ENCODE results near the gene SIMC1. TPM values are rescaled to one million over a fixed set of nuclear protein-coding genes. Genes with fewer than 3 reads are reported as not detected.
A peak's percentile ranks its signal among the peaks of the same experiment; 100 is the strongest.
"Not testable (repeated sequence)": the region's sequence is repeated elsewhere in the genome, so short reads cannot be mapped to it uniquely, and the experiment has no call there.

Gene SIMC1
- total RNA-seq, 1 donor from 2014 or later = 15.6 TPM

DNA sequence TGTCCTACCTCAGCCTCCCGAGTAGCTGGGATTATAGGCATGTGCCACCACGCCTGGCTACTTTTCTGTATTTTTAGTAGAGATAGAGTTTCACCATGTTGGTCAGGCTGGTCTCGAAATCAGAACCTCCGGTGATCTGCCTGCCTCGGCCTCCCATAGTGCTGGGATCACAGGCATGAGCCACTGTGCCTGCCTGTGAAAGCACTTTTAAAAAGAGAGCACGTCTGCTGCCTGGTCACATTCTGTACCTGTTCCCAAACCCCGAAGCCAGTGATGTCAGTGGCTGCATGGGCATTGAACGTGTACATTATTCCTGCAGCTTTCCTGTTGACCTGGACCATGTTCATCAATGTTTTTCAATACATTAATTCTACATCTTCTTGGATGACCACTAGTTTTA lies 35.1 kb upstream of the SIMC1 start:
- intact Hi-C loops (cut with DNase I) = no loop called here
- DNase-seq (ENCODE audit: low spot score) (no peak), ATAC-seq (no peak)

DNA sequence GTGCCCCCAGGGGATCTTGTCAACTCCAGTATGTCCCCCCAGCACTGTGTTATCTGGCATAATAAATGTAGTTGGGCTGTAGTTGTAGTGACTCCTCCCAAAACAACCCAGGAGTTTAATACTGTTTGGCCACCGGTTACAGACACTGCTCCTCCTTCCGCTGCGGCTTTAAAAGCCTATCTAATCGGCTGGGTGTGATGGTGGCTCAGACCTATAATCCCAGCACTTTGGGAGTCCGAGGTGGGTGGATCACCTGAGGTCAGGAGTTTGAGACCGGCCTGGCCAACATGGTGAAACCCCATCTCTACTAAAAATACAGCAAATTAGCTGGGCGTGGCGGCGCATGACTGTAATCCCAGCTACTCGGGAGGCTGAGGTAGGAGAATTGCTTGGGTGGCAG lies 34.7 kb upstream of the SIMC1 start:
- intact Hi-C loops (cut with DNase I); DNase-seq (ENCODE audit: low spot score); ATAC-seq: not testable (repeated sequence)

DNA sequence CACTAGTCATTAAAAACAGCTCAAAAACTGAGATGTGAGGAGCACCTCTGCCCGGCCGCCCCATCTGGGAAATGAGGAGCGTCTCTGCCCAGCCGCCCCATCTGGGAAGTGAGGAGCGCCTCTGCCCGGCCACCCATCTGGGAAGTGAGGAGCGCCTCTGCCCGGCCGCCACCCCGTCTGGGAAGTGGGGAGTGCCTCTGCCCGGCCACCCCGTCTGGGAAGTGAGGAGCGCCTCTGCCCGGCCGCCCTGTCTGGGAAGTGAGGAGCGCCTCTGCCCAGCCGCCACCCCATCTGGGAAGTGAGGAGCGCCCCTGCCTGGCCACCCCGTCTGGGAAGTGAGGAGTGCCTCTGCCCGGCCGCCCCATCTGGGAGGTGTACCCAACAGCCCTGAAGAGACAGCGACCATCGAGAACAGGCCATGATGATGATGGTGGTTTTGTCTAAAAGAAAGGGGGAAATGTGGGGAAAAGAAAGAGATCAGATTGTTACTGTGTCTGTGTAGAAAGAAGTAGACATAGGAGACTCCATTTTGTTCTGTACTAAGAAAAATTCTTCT lies 23.7 kb upstream of the SIMC1 start:
- intact Hi-C loops (cut with DNase I); ATAC-seq; DNase-seq (ENCODE audit: low spot score): not testable (repeated sequence)

DNA sequence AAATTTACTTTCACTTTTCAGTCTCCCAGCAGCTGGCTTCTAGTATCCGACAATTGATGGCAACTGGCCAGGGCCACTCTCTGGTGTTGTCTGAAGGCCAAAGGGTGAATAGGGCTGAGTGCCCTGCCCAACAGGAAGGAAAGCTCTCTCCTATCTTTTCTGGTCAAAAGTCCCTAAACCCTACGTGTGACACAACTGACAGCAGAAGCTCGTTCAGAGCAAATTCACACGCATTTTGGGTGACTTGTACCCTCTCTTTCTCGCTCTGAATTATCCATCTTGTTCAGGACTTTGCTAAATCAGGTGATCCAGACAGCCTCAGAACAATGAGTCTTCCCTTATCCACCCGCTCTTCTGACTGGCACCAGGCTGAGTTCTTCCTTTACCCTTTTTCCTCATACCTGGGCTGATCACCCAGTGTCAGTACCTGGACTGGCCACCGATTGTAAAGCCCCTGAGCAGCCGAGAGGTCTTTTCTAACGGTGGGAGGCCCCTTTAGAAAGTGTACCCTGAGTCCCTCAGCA lies 21.8 kb upstream of the SIMC1 start:
- ATAC-seq; DNase-seq (ENCODE audit: low spot score); intact Hi-C loops (cut with DNase I): not testable (repeated sequence)

DNA sequence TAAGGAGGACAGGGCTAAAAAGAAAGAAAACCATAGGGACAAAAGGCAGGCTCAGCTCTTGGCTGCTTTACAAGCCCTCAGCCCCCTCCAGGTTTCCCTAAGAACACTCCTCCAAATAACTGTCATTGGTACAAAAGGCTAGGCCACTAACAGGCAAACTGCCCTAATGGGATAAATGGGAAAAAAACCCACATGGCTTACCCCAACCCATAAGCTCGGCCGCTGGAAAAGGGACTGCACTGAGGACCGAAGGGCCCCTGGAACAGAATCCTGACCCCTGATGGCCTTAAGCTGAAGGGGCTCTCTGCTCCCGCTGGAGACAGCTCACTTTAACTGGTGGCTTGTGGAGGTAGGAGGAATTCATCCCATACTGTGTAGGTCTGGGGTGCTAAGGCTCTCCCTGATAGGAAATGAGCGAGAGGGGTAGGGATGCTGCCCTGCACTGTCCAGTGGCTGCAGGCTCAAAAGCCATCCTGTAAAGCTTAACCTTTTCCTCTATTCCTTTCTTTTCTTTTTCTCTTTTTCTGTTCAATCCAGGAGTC lies 21.0 kb upstream of the SIMC1 start:
- DNase-seq (ENCODE audit: low spot score); ATAC-seq; intact Hi-C loops (cut with DNase I): not testable (repeated sequence)

DNA sequence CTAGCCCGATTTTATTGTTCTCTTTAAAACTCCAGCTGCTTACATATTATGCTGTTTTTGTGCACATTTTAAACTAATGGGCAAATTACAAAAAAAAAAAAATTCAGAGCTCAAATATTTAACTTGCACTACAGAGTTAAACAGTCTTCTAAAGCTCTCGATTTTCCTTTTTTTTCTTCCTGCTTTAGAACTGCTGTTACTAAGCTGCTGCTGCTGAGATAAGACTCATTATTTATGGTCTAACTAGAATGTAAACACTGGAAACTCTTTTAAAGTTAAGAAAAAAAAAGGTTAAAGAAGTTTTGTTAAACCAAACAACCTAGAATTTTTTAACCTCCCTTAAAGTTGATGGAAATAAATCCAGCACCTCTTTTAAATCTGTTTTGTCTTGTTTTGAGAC lies 20.5 kb upstream of the SIMC1 start:
- ATAC-seq; DNase-seq (ENCODE audit: low spot score); intact Hi-C loops (cut with DNase I): not testable (repeated sequence)

DNA sequence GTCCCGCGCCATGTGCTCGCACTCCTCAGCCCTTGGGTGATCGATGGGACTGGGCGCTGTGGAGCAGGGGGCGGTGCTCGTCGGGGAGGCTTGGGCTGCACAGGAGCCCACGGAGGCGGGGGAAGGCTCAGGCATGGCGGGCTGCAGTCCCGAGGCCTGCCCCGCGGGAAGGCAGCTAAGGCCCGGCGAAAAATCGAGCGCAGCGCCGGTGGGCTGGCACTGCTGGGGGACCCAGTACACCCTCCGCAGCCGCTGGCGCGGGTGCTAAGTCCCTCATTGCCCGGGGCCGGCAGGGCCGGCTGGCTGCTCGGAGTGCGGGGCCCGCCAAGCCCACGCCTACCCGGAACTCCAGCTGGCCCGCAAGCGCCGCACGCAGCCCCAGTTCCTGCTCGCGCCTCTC lies 16.2 kb upstream of the SIMC1 start:
- intact Hi-C loops (cut with DNase I) = loop anchor here (10.0 kb wide), 1 partner anchor 683 kb away; no protein-coding TSS in a partner anchor
- ATAC-seq; DNase-seq (ENCODE audit: low spot score): not testable (repeated sequence)

DNA sequence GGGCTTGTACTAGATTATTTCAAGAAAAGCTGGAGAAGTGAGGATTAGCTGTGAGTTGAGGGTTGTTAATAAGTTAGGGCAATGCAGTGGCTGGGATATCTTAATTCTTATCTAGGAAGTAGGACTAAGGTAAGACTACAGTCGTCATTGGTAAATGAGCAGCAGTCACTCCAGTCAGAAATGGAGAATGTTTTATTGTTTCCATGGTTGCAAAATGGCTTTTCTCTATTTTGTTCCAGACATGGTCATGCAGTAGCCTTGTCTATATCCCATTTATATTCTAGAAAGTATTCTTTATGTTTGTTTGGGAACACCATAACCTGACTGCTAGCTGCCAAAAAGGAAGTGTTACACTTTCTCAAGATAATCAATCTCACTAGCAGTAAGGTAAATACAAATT lies 9.9 kb upstream of the SIMC1 start:
- not testable (repeated sequence) for ATAC-seq; DNase-seq (ENCODE audit: low spot score)
- intact Hi-C loops (cut with DNase I) = loop anchor here (10.0 kb wide), 1 partner anchor 676 kb away; no protein-coding TSS in a partner anchor

DNA sequence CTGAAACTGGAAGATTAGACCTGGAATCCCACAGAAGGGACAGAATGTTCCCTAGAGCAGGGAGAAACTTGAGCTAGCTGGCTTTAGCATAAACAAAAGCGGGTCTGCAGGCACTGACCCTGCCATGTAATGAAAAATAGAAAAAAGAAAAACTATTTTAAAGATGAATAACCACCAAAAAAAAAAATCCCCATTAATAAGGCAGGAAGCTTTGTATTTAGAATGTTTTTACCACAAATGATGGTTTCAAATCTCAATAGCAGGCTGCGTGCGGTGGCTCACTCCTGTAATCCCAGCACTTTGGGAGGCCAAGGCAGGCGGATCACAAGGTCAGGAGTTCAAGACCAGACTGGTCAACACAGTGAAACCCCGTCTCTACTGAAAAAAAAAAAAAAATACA lies 5.0 kb upstream of the SIMC1 start:
- intact Hi-C loops (cut with DNase I); ATAC-seq; DNase-seq (ENCODE audit: low spot score): not testable (repeated sequence)

DNA sequence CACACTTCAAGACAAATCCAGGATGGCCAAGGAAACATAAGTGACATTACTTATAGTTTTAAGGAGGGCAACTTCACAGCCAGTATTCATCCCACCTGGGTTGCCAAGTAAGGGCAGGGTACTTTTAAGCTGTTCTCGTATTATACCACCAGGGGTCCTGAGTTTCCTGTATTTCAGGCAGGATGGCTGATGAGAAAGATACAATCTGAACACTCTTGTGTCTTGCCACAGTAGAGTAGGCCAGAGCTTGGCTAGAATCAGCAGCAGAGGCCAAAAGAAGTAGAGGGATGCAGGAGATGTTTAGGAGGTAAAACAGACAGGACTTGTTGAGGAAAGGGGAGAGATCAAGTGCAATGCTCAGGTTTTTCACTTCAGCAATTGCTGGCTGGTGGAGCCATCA lies 3.1 kb upstream of the SIMC1 start:
- intact Hi-C loops (cut with DNase I); DNase-seq (ENCODE audit: low spot score): not testable (repeated sequence)
- peak; percentile 53 for ATAC-seq

DNA sequence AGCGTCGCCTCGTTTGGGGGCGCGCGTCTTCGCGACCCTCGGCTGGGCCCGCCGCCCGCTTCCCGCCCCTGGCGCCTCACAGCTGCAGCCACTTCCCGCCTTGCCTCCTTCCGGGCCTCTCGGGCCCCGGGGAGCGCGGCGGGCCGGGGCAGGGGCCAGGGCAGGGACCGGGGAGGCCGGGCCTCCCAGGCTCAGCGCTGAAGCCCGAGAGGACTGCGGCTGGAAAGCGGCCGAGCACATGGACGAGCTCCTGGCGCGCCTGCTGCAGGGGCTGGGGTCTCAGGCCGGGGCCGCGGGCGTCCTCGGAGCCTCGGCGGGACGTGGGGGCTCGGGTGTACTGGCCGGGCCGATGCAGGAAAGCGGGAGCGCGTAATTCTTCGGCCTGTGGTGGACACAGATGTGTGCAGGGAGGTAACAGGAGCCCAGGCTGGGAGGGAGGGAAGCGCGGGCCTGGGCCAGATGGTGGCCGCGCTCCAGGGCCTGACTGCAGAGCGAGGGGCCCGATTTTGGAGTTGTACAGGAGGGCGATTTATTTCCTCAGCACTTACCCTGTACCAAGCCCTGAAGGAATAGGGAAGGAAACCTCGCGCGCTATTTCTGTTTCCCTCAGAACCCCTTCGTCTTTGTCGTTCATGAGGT lies 540 bp downstream of the SIMC1 start:
- intact Hi-C loops (cut with DNase I); DNase-seq (ENCODE audit: low spot score): not testable (repeated sequence)
- peak; percentile 63 for ATAC-seq

DNA sequence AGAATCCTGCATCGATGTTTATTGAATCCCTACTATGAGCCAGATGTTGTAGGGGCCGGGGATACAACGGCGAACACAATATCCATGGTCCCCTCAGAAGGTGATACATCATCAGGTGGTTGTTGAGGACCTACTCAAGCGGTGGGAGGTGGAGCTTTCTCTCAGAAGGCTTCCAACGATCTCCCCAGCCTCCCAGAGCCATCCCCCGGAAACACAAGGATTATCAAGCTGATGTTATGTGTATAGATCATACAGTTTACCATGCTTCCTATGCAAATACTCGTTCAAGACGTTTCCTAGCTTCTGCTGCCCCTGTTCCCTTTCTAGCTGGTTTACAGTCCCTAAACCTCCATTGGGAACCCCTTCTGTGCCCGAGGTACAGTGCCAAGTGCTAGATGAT lies 1.1 kb downstream of the SIMC1 start:
- ATAC-seq; intact Hi-C loops (cut with DNase I); DNase-seq (ENCODE audit: low spot score): not testable (repeated sequence)

DNA sequence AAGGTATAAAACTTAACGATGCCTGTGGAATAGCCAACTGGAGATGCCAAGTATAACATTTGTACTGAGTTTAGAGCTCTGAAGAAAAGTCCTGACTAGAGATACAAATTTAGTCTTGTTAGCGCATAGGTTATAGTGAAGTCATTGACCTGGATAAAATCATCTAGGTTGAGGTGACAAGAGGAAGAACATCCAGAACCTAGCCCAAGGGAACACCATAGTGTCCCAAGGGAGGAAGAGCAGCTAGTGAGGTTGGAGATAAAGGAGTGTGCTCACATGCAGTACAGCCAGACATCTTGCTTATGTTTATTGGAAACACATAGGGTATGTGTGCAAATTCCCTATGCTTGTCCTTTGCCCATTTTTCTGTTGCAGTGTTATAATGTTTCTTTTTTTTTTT lies 6.1 kb downstream of the SIMC1 start:
- intact Hi-C loops (cut with DNase I); ATAC-seq; DNase-seq (ENCODE audit: low spot score): not testable (repeated sequence)

DNA sequence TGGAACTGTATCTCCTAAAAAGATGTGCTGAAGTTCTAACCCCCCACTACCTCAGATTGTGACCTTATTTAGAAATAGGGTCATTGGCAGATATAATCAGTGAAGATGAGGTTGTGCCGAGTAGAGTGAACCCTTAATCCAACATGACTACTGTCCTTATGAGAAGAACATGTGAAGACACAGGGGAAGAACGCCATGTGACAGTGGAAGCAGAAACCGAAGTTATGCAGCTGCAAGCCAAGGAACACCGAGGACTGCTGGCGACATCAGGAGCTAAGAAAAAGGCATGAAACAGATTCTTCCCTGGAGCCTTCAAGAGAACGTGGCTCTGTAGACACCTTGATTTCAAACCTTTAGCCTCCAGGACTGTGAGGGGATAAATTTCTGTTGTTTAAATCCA lies 6.8 kb downstream of the SIMC1 start:
- DNase-seq (ENCODE audit: low spot score); ATAC-seq; intact Hi-C loops (cut with DNase I): not testable (repeated sequence)

DNA sequence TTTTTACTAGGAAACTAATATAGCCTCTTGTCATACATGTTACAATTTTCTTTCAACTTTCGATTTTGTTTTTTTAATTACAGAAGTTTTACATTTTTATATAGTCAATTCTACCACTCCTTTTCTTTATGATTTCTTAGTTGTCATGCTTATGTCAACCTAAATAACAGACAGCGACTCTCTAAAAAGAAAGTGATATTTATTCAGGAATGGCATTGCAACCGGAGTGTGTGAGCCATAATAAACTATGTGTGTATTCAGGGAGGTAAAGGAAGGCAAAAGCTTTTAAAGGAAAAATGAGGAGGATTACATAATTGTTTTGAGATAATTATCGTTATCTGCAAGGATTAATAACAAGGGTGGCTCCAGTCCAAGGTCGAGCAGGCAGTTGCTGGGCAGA lies 7.3 kb downstream of the SIMC1 start:
- DNase-seq (ENCODE audit: low spot score); ATAC-seq; intact Hi-C loops (cut with DNase I): not testable (repeated sequence)

DNA sequence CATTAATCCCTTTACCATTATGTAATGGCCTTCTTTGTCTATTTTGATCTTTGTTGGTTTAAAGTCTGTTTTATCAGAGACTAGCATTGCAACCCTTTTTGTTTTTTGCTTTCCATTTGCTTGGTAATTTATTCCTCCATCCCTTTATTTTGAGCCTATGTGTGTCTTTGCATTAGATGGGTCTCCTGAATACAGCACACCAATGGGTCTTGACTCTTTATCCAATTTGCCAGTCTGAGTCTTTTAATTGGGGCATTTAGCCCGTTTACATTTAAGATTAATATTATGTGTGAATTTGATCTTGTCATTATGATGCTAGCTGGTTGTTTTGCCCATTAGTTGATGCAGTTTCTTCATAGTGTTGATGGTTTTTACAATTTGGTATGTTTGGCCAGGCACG lies 12.5 kb downstream of the SIMC1 start:
- ATAC-seq; intact Hi-C loops (cut with DNase I); DNase-seq (ENCODE audit: low spot score): not testable (repeated sequence)

DNA sequence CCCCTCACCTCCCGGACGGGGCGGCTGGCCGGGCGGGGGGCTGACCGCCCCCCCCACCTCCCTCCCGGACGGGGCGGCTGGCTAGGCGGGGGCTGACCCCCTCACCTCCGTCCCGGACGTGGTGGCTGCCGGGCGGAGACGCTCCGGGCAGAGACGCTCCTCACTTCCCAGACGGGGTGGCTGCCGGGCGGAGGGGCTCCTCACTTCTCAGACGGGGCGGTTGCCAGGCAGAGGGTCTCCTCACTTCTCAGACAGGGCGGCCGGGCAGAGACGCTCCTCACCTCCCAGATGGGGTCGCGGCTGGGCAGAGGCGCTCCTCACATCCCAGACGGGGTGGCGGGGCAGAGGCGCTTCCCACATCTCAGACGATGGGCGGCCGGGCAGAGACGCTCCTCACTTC lies 13.9 kb downstream of the SIMC1 start:
- intact Hi-C loops (cut with DNase I); DNase-seq (ENCODE audit: low spot score); ATAC-seq: not testable (repeated sequence)

DNA sequence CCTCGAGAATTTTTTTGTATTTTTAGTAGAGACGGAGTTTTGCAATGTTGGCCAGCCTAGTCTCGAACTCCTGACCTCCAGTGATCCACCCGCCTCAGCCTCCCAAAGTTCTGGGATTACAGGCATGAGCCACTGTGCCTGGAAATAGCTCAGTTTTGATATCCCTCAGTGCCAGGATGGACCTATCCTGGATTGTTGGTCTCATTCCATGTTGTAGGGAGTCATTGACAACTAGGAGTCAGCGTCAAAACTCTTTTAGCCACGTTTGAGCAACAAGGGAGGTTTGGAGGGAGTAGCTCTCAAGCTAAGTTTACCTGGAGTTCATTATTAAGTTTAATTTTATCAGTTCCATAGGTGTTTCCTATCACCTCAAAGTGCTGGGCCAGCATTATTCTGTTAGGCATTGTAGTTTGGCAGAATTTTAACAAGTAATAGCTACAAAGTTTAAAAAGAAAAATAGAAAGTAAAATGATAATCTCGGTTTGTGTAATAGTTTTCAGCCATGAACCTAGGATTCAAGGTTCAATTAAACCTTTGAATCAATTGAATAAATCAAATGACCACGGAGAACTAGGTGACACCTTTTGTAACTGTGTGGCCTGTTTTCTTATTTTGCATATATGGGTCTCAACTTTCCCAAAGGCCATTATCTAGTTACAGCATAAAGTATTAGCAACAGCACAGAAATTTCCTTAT lies 15.3 kb downstream of the SIMC1 start:
- DNase-seq (ENCODE audit: low spot score); ATAC-seq; intact Hi-C loops (cut with DNase I): not testable (repeated sequence)

DNA sequence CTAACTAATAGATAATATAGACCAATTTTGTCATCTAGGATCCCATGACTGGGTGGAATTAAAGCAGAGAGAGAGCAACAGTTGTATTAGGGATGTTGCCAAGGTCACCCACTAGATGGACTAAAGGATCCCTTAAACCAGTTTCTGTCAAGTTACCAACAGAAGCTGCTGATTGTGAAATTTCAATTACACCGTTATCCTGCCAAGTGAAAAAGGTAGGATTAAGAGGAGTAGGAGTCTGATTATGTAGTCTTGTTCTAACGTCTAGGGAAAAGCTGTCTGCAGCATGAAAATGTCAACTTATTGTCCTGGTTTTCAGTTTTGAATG lies 15.8 kb downstream of the SIMC1 start:
- intact Hi-C loops (cut with DNase I); DNase-seq (ENCODE audit: low spot score): not testable (repeated sequence)
- peak; percentile 36 for ATAC-seq

Measured in sciatic nerve (tissue), 2 donors.